ENCODE data around the gene CFAP90.

- no peak for TF ChIP-seq EZH2 (IDR thresholded peaks at IDR 0.05; ENCODE audit: insufficient read depth, low read length)
- TF ChIP-seq, protein P1, sequence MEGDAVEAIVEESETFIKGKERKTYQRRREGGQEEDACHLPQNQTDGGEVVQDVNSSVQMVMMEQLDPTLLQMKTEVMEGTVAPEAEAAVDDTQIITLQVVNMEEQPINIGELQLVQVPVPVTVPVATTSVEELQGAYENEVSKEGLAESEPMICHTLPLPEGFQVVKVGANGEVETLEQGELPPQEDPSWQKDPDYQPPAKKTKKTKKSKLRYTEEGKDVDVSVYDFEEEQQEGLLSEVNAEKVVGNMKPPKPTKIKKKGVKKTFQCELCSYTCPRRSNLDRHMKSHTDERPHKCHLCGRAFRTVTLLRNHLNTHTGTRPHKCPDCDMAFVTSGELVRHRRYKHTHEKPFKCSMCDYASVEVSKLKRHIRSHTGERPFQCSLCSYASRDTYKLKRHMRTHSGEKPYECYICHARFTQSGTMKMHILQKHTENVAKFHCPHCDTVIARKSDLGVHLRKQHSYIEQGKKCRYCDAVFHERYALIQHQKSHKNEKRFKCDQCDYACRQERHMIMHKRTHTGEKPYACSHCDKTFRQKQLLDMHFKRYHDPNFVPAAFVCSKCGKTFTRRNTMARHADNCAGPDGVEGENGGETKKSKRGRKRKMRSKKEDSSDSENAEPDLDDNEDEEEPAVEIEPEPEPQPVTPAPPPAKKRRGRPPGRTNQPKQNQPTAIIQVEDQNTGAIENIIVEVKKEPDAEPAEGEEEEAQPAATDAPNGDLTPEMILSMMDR (IDR thresholded peaks at IDR 0.05; ENCODE audit: insufficient read depth, low read depth, low read length) = no peak
Observed at GRCh38 chr5:7875151-7875550, 24.2 kb upstream of the CFAP90 start.

Data from astrocyte (in vitro differentiated cells and primary cell).